ENCODE results near the gene TAX1BP3.

The TAX1BP3 gene

GRCh38 chr17:3622977-3623594 is 45.3 kb downstream of the TAX1BP3 start:
- no peak for DNase-seq

GRCh38 chr17:3621146-3621720 is 47.1 kb downstream of the TAX1BP3 start:
- no peak for DNase-seq

- no peak for DNase-seq
These were observed 53.1 kb downstream of the TAX1BP3 start for GRCh38 chr17:3615160-3615870.

GRCh38 chr17:3613124-3613523 is 55.3 kb downstream of the TAX1BP3 start:
- no peak for DNase-seq
